ENCODE data around the gene TIGD6.

Gene TIGD6

GRCh38 chr5:150000256-150000989 lies at the start of gene TIGD6, which contains the start of gene HMGXB3 (continued):
- TF ChIP-seq, protein P1, sequence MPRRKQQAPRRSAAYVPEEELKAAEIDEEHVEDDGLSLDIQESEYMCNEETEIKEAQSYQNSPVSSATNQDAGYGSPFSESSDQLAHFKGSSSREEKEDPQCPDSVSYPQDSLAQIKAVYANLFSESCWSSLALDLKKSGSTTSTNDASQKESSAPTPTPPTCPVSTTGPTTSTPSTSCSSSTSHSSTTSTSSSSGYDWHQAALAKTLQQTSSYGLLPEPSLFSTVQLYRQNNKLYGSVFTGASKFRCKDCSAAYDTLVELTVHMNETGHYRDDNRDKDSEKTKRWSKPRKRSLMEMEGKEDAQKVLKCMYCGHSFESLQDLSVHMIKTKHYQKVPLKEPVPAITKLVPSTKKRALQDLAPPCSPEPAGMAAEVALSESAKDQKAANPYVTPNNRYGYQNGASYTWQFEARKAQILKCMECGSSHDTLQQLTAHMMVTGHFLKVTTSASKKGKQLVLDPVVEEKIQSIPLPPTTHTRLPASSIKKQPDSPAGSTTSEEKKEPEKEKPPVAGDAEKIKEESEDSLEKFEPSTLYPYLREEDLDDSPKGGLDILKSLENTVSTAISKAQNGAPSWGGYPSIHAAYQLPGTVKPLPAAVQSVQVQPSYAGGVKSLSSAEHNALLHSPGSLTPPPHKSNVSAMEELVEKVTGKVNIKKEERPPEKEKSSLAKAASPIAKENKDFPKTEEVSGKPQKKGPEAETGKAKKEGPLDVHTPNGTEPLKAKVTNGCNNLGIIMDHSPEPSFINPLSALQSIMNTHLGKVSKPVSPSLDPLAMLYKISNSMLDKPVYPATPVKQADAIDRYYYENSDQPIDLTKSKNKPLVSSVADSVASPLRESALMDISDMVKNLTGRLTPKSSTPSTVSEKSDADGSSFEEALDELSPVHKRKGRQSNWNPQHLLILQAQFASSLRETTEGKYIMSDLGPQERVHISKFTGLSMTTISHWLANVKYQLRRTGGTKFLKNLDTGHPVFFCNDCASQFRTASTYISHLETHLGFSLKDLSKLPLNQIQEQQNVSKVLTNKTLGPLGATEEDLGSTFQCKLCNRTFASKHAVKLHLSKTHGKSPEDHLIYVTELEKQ (tag by site-specific recombination; IDR thresholded peaks at IDR 0.05; ENCODE audit: borderline replicate concordance), result no peak
- TF ChIP-seq KLF7 (tag by site-specific recombination; IDR thresholded peaks at IDR 0.05; ENCODE audit: borderline replicate concordance) (peak; percentile 69; the same call in 1 of the 2 replicates), ZNF610 (tag by site-specific recombination; IDR thresholded peaks at IDR 0.05; ENCODE audit: borderline replicate concordance) (peak; percentile 81), ZNF560 (tag by site-specific recombination; IDR thresholded peaks at IDR 0.05; ENCODE audit: borderline replicate concordance) (no peak), ZNF404 (tag by site-specific recombination; IDR thresholded peaks at IDR 0.05) (no peak), ZNF791 (tag by site-specific recombination; IDR thresholded peaks at IDR 0.05) (no peak), KLF9 (tag by site-specific recombination; IDR thresholded peaks at IDR 0.05; ENCODE audit: low read depth) (peak; percentile 68), ZBTB21 (tag by site-specific recombination; IDR thresholded peaks at IDR 0.05) (peak; percentile 43; the same call in 1 of the 2 replicates), SP2 (tag by site-specific recombination; IDR thresholded peaks at IDR 0.05) (peak; percentile 93), RBAK (tag by site-specific recombination; IDR thresholded peaks at IDR 0.05) (no peak), ZNF223 (tag by site-specific recombination; IDR thresholded peaks at IDR 0.05) (no peak), ZNF529 (tag by site-specific recombination; IDR thresholded peaks at IDR 0.05; ENCODE audit: insufficient replicate concordance) (no peak), ZFP69B (tag by site-specific recombination; IDR thresholded peaks at IDR 0.05) (peak; percentile 92), ZNF426 (tag by site-specific recombination; IDR thresholded peaks at IDR 0.05) (no peak), YY1 (tag by site-specific recombination; IDR thresholded peaks at IDR 0.05) (0 out of 2 replicates have a peak, but pooled peaks have one; percentile 57), ZBTB20 (tag by site-specific recombination; IDR thresholded peaks at IDR 0.05) (peak; percentile 84; the same call in 1 of the 2 replicates), ZNF37A (tag by site-specific recombination; IDR thresholded peaks at IDR 0.05) (no peak), ZNF274 (IDR thresholded peaks at IDR 0.05; ENCODE audit: low read length) (no peak), ZNF274 (tag by site-specific recombination; IDR thresholded peaks at IDR 0.05; ENCODE audit: borderline replicate concordance) (no peak), ZNF391 (tag by site-specific recombination; IDR thresholded peaks at IDR 0.05; ENCODE audit: borderline replicate concordance, low read depth) (no peak), ZNF23 (tag by site-specific recombination; IDR thresholded peaks at IDR 0.05; ENCODE audit: borderline replicate concordance) (no peak), FEZF1 (tag by site-specific recombination; IDR thresholded peaks at IDR 0.05) (no peak), ZNF10 (tag by site-specific recombination; IDR thresholded peaks at IDR 0.05) (0 out of 2 replicates have a peak, but pooled peaks have one; percentile 26), ZNF626 (tag by site-specific recombination; IDR thresholded peaks at IDR 0.05) (no peak), KLF1 (tag by site-specific recombination; IDR thresholded peaks at IDR 0.05) (peak; percentile 62), BCL11B (tag by site-specific recombination; IDR thresholded peaks at IDR 0.05; ENCODE audit: low read depth) (peak; percentile 93; the same call in 1 of the 2 replicates), ZNF354C (tag by site-specific recombination; IDR thresholded peaks at IDR 0.05; ENCODE audit: borderline replicate concordance, low read depth) (no peak), ZNF501 (tag by site-specific recombination; IDR thresholded peaks at IDR 0.05) (peak; percentile 97; the same call in 1 of the 2 replicates), ZNF600 (tag by site-specific recombination; IDR thresholded peaks at IDR 0.05) (peak; percentile 87), EGR2 (tag by site-specific recombination; IDR thresholded peaks at IDR 0.05; ENCODE audit: low read depth) (peak; percentile 66)
- TF ChIP-seq, protein P2, sequence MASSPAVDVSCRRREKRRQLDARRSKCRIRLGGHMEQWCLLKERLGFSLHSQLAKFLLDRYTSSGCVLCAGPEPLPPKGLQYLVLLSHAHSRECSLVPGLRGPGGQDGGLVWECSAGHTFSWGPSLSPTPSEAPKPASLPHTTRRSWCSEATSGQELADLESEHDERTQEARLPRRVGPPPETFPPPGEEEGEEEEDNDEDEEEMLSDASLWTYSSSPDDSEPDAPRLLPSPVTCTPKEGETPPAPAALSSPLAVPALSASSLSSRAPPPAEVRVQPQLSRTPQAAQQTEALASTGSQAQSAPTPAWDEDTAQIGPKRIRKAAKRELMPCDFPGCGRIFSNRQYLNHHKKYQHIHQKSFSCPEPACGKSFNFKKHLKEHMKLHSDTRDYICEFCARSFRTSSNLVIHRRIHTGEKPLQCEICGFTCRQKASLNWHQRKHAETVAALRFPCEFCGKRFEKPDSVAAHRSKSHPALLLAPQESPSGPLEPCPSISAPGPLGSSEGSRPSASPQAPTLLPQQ (tag by site-specific recombination; IDR thresholded peaks at IDR 0.05), result peak; percentile 89
- TF ChIP-seq, protein P3, sequence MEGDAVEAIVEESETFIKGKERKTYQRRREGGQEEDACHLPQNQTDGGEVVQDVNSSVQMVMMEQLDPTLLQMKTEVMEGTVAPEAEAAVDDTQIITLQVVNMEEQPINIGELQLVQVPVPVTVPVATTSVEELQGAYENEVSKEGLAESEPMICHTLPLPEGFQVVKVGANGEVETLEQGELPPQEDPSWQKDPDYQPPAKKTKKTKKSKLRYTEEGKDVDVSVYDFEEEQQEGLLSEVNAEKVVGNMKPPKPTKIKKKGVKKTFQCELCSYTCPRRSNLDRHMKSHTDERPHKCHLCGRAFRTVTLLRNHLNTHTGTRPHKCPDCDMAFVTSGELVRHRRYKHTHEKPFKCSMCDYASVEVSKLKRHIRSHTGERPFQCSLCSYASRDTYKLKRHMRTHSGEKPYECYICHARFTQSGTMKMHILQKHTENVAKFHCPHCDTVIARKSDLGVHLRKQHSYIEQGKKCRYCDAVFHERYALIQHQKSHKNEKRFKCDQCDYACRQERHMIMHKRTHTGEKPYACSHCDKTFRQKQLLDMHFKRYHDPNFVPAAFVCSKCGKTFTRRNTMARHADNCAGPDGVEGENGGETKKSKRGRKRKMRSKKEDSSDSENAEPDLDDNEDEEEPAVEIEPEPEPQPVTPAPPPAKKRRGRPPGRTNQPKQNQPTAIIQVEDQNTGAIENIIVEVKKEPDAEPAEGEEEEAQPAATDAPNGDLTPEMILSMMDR (tag by site-specific recombination; IDR thresholded peaks at IDR 0.05), result peak; percentile 46; the same call in 1 of the 2 replicates
- TF ChIP-seq, protein P4, sequence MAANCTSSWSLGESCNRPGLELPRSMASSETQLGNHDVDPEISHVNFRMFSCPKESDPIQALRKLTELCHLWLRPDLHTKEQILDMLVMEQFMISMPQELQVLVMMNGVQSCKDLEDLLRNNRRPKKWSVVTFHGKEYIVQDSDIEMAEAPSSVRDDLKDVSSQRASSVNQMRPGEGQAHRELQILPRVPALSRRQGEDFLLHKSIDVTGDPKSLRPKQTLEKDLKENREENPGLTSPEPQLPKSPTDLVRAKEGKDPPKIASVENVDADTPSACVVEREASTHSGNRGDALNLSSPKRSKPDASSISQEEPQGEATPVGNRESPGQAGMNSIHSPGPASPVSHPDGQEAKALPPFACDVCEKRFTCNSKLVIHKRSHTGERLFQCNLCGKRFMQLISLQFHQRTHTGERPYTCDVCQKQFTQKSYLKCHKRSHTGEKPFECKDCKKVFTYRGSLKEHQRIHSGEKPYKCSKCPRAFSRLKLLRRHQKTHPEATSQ (tag by site-specific recombination; IDR thresholded peaks at IDR 0.05), result peak; percentile 91
